GM18951 (cell line): ENCODE measurements around the gene SYT8.
"Not testable (repeated sequence)": the region's sequence is repeated elsewhere in the genome, so short reads cannot be mapped to it uniquely, and the experiment has no call there.

Experiments used
- POLR2A ChIP-seq: IDR thresholded peaks from 4 replicates; pipeline ENCODE4 v1.6.1; 2011; ENCODE audit warnings: mild to moderate bottlenecking; ENCODE audit not compliant: insufficient read length, insufficient read depth; ENCODE audit errors: extremely low read depth
- in situ Hi-C: fragments of 300-500 bp; cut with MboI; formaldehyde crosslinking; loops from one replicate; pipeline ENCODE4 v1.12.0; 2022; ENCODE audit warnings: low sequenced_read_pairs, mixed read lengths, inconsistent platforms; ENCODE audit not compliant: unreplicated experiment

Gene SYT8

GRCh38 chr11:1834779-1835670, at the start of gene SYT8:
Gene SYT8, plus strand, starts transcription at chr11:1834990. Its CDS starts 116 bp downstream, at chr11:1835106.
- in situ Hi-C loops, result no loop called here
- TF ChIP-seq POLR2A, result no peak

GRCh38 chr11:1785749-1786413, 48.9 kb upstream of the SYT8 start:
- in situ Hi-C loops, result no loop called here
- no peak for TF ChIP-seq POLR2A

DNA sequence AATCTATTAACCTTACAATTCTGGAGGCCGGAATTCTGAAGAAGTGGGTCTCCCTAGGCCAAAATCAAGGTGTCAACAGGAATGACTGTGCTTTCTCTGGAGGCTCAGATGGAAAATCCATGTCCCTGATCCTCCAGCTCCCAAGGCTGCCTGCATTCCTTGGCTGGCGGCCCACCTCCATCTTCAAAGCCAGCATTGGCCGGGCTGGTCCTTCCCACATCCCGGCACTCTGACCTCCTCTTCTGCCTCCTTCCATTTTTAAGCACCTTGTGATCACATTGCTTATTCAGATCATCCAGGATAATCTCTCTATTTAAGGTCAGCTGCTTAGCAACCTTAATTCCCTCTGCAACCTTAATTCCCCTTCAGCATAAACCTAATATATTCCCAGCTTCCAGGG, 48.3 kb upstream of the SYT8 start:
- no peak for TF ChIP-seq POLR2A
- in situ Hi-C loops, result no loop called here

DNA sequence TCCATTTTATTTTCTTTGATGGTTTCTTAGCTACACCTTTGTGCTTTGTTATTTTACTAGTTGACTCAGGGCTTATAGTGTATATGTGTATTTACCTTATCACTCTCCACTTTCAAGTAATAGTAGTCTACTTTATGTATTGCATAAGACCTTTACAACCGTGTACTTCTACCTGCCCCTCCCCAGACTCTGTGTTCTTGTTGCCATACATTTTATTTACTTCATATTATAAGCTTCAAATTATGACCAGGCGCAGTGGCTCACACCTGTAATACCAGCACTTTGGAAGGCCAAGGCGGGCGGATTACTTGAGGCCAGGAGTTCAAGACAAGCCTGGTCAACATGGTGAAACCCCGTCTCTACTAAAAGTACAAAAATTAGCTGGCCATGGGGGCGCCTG, 42.9 kb upstream of the SYT8 start:
- no peak for TF ChIP-seq POLR2A
- in situ Hi-C loops, result no loop called here

GRCh38 chr11:1792461-1792860, 42.3 kb upstream of the SYT8 start:
- no peak for TF ChIP-seq POLR2A
- in situ Hi-C loops, result no loop called here

GRCh38 chr11:1793081-1793480, 41.7 kb upstream of the SYT8 start:
- in situ Hi-C loops, result no loop called here
- TF ChIP-seq POLR2A, result no peak

- no peak for TF ChIP-seq POLR2A
- in situ Hi-C loops, result no loop called here
Observed at GRCh38 chr11:1796413-1797011, 38.3 kb upstream of the SYT8 start.

GRCh38 chr11:1797391-1798125, 37.2 kb upstream of the SYT8 start:
- no peak for TF ChIP-seq POLR2A
- in situ Hi-C loops, result no loop called here

GRCh38 chr11:1803246-1803645, 31.5 kb upstream of the SYT8 start:
- in situ Hi-C loops, result no loop called here

DNA sequence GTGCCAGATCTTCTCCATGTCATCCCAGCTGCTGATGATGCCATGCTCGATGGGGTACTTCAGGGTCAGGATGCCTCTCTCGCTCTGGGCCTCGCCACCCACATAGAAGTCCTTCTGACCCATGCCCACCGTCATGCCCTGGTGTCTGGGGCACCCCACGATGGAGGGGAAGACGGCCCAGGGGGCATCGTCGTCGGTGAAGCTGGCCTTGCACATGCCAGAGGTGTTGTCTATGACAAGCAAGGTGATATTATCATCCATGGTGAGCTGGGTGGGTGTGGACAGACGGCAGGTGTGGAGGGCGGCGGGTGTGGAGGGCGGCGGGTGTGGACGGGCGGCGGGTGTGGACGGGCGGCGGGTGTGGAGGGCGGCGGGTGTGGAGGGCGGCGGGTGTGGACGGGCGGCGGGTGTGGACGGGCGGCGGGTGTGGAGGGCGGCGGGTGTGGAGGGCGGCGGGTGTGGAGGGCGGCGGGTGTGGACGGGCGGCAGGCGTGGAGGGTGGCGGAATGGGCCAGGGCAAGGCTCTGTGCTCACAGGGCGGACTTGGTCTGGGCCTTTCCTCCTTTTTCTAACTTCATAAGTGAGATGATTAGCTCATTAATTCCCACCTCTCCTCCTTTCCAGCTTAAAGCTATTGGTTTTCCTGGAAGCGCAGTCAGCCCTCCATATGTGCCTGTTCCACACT, 30.8 kb upstream of the SYT8 start:
- in situ Hi-C loops, result not testable (repeated sequence)

More at GRCh38 chr11:1803246-1803645, 31.5 kb upstream of the SYT8 start:
- no peak for TF ChIP-seq POLR2A

DNA sequence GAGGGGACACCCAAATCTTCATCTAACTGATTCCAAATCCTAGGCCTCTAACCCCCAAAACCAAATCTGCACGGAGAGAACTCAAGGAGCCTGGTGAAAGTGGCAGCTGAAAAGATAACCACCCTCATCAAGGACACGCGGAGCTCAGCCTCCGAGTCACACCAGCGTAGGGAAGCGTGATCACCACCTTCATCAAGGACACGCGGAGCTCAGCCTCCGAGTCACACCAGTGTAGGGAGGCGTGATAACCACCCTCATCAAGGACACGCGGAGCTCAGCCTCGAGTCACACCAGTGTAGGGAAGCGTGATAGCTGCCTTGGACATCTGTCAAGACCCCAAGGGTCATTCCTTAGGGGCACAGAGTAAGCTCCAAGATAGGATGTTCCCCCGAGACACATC, 29.3 kb upstream of the SYT8 start:
- in situ Hi-C loops, result no loop called here
- no peak for TF ChIP-seq POLR2A

DNA sequence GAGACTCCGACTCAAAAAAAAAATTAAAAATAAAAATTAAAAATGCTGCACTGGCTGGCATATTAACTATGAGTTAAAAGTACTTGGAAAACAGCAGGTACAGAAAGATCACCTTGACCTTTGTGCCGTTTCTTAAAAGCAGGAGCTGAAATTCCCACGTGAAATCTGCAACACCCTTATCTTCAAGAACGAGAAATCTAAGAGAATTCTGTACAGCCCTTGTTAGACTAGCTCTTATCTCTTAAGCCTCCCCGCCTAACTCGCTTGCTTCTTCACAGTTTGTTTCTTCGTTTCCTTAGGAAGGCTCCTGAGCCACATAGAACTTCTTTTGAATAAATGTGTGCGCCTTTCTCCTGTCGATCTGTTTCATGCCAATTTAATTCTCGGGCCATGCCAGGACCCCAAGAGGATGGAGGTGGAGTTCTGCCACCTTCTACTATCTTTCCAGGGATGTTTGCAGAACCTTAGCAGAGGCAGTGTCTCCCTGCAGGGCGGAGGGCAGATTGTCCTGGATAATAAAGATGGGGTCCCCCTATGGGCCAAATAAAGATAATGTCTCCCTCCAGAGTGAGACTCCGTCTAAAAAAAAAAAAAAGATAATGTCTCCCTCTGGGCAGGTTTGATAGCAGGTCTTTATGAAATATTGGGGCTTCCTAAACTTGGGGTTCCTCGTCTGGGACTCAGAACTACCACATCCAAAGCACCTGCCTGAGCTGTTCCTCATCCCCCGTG, 27.4 kb upstream of the SYT8 start:
- no peak for TF ChIP-seq POLR2A
- in situ Hi-C loops, result no loop called here
